GM19372 (cell line): Measurements from ENCODE around the gene ASZ1.
A peak's percentile ranks its signal among the peaks of the same experiment; 100 is the strongest.
"Not testable (repeated sequence)": the region's sequence is repeated elsewhere in the genome, so short reads cannot be mapped to it uniquely, and the experiment has no call there.

Experiments used
- ATAC-seq: cut with Tn5 transposase; IDR thresholded peaks from one replicate; pipeline ENCODE4 v1.9.1; 2021; ENCODE audit warnings: mild to moderate bottlenecking, low read depth, moderate library complexity; ENCODE audit not compliant: unreplicated experiment

Gene ASZ1

DNA sequence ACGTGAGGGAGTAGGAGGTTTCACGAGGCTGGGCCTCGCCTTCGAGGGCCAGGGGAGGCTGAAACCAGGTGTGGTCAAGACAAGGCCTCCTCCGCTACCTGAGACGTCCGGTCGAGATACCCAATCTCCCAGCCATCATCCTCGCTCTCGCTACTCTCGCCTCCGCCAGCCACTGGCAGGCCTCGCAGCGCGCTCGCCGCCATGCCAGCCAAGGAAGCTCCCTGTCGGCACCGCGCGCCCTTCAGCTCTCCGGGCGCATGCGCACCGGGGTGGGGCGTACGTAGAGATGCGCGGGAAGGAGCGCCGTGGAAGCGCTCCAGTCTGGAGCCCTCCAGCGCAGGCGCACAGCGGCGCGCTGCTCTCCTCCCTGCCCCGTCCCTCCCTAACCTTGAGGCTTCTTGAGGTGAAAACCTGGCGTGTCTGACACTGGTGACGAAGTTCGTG, at the start of gene ASZ1:
Gene ASZ1, minus strand, starts transcription at position 236 of the 444 bp plus-strand sequence. Its CDS starts 33 bp downstream, at position 203.
- ATAC-seq: no peak

DNA sequence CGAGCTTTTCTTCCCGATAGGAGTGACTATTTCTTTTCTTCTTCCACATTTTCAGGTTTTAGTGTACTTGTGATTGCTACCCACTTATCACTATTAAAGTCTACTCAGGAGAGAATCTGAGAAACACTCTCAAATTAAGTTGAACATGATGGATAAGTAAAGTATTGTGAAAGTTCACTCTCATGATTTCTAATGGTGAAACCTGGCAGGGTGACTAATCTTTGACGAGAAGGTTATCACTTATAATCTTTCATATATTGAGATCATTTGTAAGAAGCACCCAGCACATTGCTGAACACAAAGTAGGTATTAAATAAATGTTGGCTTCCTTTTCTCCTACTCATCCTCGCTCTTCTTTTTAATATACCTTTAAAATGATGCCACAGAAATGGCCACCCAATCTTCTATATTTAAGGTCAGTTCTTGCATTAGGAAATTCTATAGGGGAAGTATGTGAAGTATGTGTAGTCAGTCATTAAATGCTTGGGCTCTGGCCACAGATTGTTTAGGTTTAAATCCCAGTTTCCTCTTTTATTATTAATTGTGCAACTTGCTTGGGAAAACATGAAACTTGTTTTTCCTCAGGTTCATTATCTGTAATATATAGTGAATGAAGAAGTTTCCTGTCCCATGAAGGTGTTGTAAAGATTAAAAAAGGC, 49.4 kb upstream of the ASZ1 start:
- no peak for ATAC-seq

GRCh38 chr7:117472335-117472734, 45.0 kb upstream of the ASZ1 start:
- no peak for ATAC-seq

GRCh38 chr7:117470777-117471176, 43.5 kb upstream of the ASZ1 start:
- ATAC-seq: no peak

GRCh38 chr7:117468174-117468573, 40.9 kb upstream of the ASZ1 start:
- no peak for ATAC-seq

- not testable (repeated sequence) for ATAC-seq
These were observed 33.5 kb upstream of the ASZ1 start for GRCh38 chr7:117460815-117461214.

DNA sequence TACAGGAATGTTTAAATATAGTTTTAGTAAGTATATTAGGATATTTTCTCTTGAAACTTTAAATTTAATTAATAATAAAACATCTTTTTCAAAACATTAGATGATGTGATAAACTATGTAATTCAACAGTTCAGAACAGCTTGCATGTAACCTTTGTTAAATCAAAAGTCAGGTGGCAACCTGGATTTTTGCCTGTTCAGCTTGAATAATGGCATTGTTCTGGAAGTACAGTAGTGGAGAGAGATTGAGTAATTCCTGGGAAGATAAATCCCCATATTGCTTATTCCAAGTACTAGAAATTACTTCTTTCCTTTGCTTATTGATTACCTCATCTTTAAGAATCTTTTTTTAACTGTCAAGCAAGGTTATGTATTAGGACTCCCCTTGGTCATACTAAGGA, 32.4 kb upstream of the ASZ1 start:
- ATAC-seq: no peak

- ATAC-seq: no peak
These were observed 31.8 kb upstream of the ASZ1 start for GRCh38 chr7:117458977-117459583.

DNA sequence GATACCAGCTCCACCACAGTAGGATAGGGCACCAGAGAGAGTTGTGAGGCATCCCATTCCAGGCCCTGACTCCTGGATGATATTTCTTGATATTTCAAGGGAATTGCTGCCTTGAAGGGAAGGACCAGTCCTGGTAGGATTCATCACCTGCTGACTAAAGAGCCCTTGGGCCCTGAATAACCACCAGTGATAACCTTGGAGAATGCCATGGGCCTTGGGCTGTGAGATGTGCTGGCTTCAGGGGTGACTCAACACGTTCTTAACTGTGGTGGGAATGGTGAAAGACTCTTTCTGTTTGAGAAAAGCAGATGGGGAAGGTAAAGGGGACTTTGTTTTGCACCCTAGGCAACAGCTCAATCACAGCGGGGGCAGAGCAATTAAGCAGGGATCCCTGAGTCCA, 21.4 kb upstream of the ASZ1 start:
- no peak for ATAC-seq

DNA sequence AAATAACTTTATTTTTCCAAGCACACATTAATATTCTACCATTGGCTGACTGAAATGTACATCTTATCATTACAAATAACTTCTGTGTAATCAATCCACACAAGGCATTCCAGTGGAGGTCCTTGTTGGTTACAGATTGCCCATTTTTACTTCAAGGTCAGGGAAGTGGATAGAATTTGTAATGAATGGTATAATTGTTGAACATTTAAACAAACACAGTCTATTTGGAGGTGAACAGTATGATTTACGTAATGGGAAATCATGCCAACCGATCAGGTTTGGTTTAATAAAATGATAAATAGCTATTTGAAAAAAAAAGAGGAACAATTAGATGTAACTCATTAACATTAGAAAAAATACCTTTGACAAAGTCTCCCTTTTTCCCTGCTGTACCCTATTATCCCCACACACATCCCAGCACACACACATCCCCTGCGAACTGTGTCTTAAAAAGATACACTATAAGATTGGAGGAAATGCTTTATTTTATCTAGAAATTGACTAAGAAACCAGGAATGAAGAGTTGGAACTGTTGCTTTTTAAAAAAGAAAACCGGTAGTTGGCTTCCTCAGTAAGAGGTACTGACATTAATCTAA, 19.0 kb upstream of the ASZ1 start:
- ATAC-seq: no peak

DNA sequence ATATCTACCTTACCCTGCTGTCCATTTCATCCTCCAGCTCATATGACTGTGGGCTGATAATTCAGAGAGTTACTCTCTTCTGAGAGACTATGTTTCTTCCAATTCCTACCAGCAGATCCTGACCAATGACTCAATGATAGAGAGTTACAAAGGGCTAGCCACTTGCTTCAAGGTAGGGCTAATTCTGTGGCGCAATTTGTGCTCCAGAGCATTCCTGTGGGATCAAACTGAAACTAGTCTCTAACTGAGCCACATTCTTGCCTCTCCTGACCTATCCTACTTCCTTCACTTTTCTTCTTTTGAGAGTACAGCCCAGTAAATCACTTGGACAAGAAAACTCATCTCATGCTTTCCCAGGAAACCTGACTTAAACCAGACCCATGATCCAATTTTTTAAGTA, 17.9 kb upstream of the ASZ1 start:
- no peak for ATAC-seq

DNA sequence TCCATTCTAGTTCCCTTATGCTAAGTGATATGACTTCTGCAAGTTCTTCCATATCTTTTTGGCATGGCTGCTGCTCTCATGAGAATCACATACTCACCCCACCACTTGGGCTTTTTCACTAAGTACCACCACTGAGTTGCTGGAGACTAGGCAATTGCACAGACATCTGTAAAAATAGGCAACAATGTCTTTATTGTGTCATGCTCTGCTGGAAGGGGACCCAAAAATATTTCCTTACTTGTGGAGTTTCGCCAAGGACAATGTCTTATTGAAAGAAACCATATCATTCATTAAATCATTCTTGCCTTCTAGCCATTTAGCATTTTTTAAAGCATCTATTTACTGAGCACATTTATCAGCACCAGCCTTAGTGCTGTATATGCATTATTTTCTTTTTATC, 17.4 kb upstream of the ASZ1 start:
- no peak for ATAC-seq

DNA sequence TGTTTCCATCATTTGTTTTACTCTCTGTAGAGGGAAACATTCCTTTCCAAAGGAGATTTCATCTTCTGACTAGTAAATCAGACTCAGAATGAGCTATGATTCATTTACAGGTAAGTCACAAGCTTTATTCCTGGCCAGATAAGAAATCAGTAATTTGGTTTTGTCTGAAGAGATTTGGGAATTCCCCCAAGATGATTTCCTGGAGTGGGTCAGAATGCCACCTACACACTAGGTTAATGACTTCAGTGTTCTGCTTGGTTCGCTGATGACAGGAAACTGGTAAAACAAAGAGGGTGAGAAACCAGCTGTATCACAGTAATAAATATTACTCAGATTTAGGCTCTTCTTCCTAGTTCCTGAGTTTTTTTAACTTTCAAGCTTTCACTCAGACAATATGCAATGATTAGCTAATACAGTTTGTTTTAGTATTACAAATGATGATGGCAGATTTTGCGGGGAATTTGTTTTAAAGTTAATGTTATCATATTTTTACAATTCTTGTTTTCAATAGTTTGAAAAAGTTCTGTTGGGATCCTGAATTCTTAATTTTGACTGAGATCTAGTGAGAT, 8.3 kb upstream of the ASZ1 start:
- ATAC-seq: peak; percentile 89

DNA sequence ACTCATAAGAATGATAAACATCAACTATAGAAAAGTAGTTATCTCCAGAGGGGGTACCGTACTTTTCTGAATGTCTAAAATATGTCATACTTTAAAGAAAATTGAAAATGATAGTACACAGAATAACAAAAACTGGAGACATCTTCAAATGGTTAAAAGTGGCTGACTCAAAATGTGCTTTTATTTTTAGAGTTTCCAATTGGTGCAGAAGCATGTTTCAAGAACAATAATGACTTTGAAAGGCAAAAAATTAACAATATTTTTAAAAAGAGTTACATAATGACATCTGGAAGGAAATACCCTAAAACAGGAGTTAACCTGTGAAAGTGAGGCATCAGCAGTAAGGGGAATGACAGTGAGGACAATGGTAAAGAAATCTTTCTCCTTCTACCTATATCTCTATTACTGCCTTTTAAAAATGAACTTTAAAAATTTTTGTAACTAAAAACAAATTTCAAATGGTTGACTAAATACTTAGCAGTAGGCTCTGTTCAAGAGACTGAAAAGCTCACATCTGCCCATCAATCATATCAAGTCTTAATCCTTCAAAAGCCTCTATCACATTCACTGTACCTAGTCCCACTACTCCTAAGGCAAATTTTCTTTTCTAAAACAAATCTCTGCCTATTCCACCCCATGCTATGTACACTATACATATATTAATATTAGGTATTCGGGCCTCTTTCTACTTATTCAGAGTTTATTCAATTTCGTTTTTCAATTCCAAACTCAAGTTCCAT, 3.0 kb downstream of the ASZ1 start:
- peak; percentile 64 for ATAC-seq

DNA sequence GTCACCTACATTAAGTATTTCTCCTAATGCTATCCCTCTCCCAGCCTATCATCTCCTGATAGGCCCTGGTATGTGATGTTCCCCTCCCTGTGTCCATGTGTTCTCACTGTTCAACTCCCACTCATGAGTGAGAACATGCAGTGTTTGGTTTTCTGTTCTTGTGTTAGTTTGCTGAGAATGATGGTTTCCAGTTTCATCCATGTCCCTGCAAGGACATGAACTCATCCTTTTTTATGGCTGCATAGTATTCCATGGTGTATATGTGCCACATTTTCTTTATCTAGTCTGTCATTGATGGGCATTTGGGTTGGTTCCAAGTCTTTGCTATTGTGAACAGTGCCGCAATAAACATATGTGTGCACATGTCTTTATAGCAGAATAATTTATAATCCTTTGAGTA, 12.7 kb downstream of the ASZ1 start:
- ATAC-seq: not testable (repeated sequence)

- ATAC-seq: no peak
These were observed 14.2 kb downstream of the ASZ1 start for GRCh38 chr7:117412946-117413559.

DNA sequence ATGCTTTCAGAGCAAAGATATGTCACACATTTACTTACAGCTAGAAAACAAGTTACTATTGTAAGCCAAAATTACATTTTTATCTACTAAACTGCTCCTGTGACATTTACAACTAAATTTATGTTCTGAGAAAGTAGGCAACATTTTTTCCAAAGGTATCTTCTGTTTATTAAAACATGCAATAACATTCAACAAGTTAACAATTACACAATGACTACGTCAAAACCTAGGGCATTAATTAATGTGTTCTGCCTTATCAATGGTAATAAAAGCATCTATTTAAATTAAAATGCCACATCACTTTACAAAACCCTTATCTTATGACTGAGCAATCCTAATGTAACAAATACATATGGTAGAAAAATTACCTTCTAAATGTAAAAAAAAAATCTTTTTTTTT, 14.9 kb downstream of the ASZ1 start:
- no peak for ATAC-seq

- no peak for ATAC-seq
These were observed 15.8 kb downstream of the ASZ1 start for GRCh38 chr7:117411539-117411938.

DNA sequence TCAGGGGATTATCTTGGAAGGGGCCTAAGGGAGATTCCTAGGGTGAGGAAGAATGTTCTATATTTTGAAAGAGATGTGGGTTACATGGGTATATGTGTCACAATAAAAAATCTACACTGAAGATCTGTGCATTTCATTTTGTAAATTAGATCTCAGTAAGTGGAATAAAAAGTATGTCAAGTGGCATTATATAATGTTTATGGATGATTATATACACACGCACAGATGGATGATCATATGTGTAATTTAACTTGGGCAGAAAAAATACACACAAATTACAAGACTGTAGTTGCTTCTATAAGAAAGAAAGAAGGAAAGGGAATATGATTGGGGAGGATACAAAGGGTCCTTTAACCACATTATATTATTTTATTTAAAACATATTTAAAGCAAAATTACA, 18.5 kb downstream of the ASZ1 start:
- no peak for ATAC-seq

- no peak for ATAC-seq
These were observed 21.8 kb downstream of the ASZ1 start for GRCh38 chr7:117405519-117405918.

- no peak for ATAC-seq
These were observed 23.6 kb downstream of the ASZ1 start for GRCh38 chr7:117403737-117404136.
